Stimulated activated CD4-positive, alpha-beta T cell treated with anti-CD3 and anti-CD28 coated beads, Interleukin-4, amount 100 ng/mL, for 4 hours (primary cell): ENCODE data around the gene B3GNT9.

Source experiments
- DNase-seq, 2 experiments: peaks; one replicate each; pipeline ENCODE4 v3.0.0-alpha.2; 2020

Gene B3GNT9

GRCh38 chr16:67109407-67110135 is 41.2 kb downstream of the B3GNT9 start, which contains the start of gene PHAF1:
PHAF1 (plus strand) TSS chr16:67109941; CDS start chr16:67110176, 235 bp downstream.
- peak; percentile 93 to 98 for DNase-seq

DNA sequence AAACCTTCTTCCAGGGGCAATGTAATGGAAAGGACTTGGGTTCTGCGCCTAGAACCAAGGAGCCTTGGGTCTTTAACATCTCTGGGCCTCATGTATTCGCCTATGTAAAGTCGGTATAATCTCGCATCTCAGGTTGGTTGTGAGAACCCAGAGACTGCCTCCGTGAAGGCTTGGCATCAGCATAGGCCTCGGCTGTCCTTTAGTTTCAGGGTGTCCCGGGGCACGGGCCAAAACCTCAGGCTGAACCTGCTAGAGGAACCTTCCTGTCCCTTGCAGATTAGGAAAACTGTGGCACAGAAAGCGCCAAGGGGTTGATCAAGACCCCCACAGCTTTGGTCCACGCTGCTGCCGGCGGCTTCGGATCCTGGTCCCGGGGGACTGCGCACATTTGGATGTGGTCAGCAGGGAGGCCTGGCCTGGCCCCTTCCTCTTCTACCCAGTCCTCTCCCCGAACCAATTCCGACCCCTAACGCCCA is 41.8 kb downstream of the B3GNT9 start:
- no peak for DNase-seq

DNA sequence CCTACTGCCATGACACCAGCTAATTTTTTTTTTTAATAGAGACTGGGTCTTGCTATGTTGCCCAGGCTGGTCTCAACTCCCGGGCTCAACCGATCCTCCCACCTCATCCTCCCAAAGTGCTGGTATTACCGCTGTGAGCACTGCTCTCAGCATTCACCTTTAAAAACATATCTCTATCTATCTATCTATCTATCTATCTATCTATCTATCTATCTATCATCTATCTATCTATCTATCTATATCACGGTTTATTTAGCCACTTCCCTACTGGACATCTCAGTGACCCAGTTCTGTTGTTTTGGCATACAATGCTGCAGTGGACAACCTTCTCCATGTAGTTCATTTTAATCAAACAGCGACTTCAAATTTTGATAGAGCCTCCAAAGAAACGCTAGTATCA is 42.3 kb downstream of the B3GNT9 start:
- DNase-seq = no peak

GRCh38 chr16:67105881-67106280 is 44.9 kb downstream of the B3GNT9 start:
- DNase-seq = no peak

DNA sequence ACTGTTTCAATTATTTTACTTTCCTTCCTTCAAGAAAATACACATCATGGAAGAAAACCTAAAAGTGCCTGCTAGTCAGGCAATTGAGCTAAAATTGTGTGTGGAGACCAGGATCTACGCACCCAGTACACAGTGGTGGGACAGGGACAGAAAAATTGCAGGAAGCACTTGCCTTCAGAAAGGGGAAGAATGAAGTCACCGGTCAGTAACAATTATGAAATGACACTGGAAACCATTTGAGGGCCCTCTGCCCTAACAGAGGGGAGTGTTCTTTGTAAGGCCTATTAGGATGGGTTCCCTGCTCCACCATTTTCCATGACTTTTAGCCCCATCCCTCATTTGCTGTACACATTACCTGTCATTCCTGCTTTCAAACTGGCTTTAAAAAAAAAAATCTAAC is 45.6 kb downstream of the B3GNT9 start:
- no peak for DNase-seq

DNA sequence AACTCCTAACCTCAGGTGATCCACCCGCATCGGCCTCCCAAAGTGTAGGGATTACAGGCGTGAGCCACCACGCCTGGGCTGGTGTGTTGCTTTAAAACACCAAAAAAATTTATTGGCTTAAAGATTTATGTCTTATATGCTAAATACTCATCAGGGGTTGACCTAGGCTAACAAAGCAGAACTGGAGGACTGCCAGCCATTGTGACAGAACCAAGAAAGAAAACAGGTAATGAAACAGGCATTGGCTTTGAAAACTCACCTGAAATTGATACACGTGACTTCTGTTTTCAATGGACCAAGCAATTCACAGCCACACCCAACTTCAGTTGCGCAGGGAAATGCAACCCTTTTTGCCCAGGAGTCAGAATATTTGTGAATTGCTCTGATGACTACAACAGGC is 46.0 kb downstream of the B3GNT9 start:
- no peak for DNase-seq

- no peak for DNase-seq
Observed at GRCh38 chr16:67104061-67104460, 46.7 kb downstream of the B3GNT9 start.

DNA sequence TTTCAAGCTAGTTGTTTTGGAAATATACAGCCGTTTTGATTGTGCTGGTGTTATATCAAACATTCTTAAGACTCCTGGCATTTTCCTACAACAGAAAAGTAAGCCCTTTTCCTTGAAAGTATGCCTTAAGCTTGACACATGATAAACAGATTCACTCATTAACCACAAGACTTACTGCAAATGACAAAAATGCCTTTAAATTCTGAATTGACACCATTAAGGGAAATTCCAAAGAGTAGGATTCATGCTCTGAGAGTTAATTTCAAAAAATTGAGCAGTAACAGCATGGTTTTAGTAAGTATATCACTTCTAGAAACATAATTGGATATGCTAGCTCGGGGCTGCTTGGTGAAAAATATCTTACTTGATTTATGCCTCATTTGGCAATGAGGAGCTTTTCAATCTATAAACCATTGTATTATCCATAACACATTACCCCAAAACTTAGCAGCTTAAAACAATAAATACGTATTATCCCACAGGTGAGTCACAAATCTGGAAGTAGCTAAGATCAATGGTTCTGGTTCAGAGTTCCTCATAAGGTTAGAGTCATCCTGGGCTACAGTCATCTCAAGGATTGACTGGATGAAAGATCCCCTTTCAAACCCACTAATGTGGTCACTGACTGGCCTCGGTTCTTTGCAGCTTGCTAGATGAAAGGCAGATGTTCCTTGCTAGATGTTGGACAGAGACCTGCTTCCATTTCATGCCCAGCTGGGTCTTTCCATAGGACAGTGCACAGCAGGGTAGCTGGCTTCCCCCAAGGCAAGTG is 49.3 kb downstream of the B3GNT9 start:
- no peak for DNase-seq

GRCh38 chr16:67100569-67101310 is 50.1 kb downstream of the B3GNT9 start:
- no peak for DNase-seq

DNA sequence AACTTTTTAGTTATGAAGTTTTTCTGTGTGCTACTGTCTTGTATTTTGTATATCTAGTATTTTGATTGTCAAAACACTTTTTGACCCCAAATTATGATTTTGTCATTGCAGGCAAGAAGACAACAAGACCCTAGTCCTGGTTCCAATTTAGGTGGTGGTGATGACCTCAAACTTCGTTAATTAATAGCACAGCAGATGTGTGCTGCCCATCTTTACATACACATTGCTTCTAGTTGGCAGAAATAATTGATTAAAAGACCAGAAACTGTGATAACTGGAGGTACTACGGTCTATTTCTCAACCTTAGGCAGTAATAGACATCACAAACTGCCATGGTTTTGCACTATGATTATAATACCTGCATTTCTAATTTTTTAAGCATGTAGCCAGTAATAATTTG is 52.2 kb downstream of the B3GNT9 start:
- no peak for DNase-seq
